ENCODE data around the gene NUDT8. TPM values are rescaled to one million over a fixed set of nuclear protein-coding genes. Genes with fewer than 3 reads are reported as not detected.
"Not testable (repeated sequence)": the region's sequence is repeated elsewhere in the genome, so short reads cannot be mapped to it uniquely, and the experiment has no call there.

The NUDT8 gene
- total and polyA plus RNA-seq, 7 donors: 19.0 to 52.2 (median 34.8) TPM

GRCh38 chr11:67628710-67629385 lies 889 bp downstream of the NUDT8 start:
- intact Hi-C loops (cut with DNase I): loop anchor here (5.0 kb wide), 1 partner anchor 33 kb away; no protein-coding TSS in a partner anchor
- WGBS, 3 donors: 31 to 49% (median 36%) methylated on average over 25 of the region's 25 CpGs
- no peak for TF ChIP-seq CTCF (IDR thresholded peaks at IDR 0.05)

GRCh38 chr11:67627812-67628624 lies 1.7 kb downstream of the NUDT8 start:
- intact Hi-C loops (cut with DNase I): loop anchor here (5.0 kb wide), 1 partner anchor 34 kb away; no protein-coding TSS in a partner anchor
- Histone ChIP-seq H3K9me3 (no peaks in the 10 kb centered on the region), H3K4me1 (peaks cover 15% of the 10 kb centered on the region), H3K27ac (peak overlapping the region; percentile 94), H3K36me3 (ENCODE audit: insufficient read depth in 1 of 2, low read depth in 1 of 2) (no peaks in the 10 kb centered on the region), H3K4me3 (no peak overlapping the region), H3K27me3 (ENCODE audit: insufficient read depth in 3 of 3, low read length in 2 of 3) (no peaks in the 10 kb centered on the region)
- WGBS, 3 donors: 82 to 91% (median 86%) methylated on average over 15 of the region's 15 CpGs
- DNase-seq (peak in 1 of 2 donors; percentile 48), ATAC-seq (no peak)
- no peak for TF ChIP-seq CTCF (IDR thresholded peaks at IDR 0.05)

More at GRCh38 chr11:67628710-67629385, 889 bp downstream of the NUDT8 start:
- peak overlapping the region; percentile 83 for H3K4me3 ChIP-seq
- no peaks in the 10 kb centered on the region for H3K9me3 ChIP-seq
- ATAC-seq: no peak
- H3K36me3 ChIP-seq (ENCODE audit: insufficient read depth in 1 of 2, low read depth in 1 of 2): no peaks in the 10 kb centered on the region
- no peak for DNase-seq
- H3K27ac ChIP-seq: peak overlapping the region; percentile 94
- no peaks in the 10 kb centered on the region for H3K27me3 ChIP-seq (ENCODE audit: insufficient read depth in 3 of 3, low read length in 2 of 3)
- peaks cover 15% of the 10 kb centered on the region for H3K4me1 ChIP-seq

GRCh38 chr11:67627441-67627811 lies 2.3 kb downstream of the NUDT8 start:
- Histone ChIP-seq H3K27me3 (ENCODE audit: insufficient read depth in 3 of 3, low read length in 2 of 3) (no peaks in the 10 kb centered on the region), H3K4me3 (no peak overlapping the region), H3K27ac (no peak overlapping the region), H3K4me1 (peaks cover 15% of the 10 kb centered on the region), H3K9me3 (no peaks in the 10 kb centered on the region), H3K36me3 (ENCODE audit: insufficient read depth in 1 of 2, low read depth in 1 of 2) (no peaks in the 10 kb centered on the region)
- WGBS, 3 donors: 80 to 91% (median 85%) methylated on average over 6 of the region's 6 CpGs
- TF ChIP-seq CTCF (IDR thresholded peaks at IDR 0.05): no peak
- no peak for ATAC-seq
- DNase-seq: peak in 1 of 2 donors; percentile 35
- intact Hi-C loops (cut with DNase I): loop anchor here (5.0 kb wide), 1 partner anchor 35 kb away; no protein-coding TSS in a partner anchor

GRCh38 chr11:67626970-67627369 lies 2.8 kb downstream of the NUDT8 start:
- WGBS, 3 donors: 87 to 89% (median 88%) methylated on average over 10 of the region's 10 CpGs
- H3K9me3 ChIP-seq: no peaks in the 10 kb centered on the region
- no peak for ATAC-seq
- peak in 1 of 2 donors; percentile 37 for DNase-seq
- H3K4me3 ChIP-seq: no peak overlapping the region
- H3K27ac ChIP-seq: no peak overlapping the region
- no peaks in the 10 kb centered on the region for H3K27me3 ChIP-seq (ENCODE audit: insufficient read depth in 3 of 3, low read length in 2 of 3)
- intact Hi-C loops (cut with DNase I): loop anchor here (5.0 kb wide), 1 partner anchor 35 kb away; no protein-coding TSS in a partner anchor
- no peak for TF ChIP-seq CTCF (IDR thresholded peaks at IDR 0.05)
- peaks cover 15% of the 10 kb centered on the region for H3K4me1 ChIP-seq
- no peaks in the 10 kb centered on the region for H3K36me3 ChIP-seq (ENCODE audit: insufficient read depth in 1 of 2, low read depth in 1 of 2)

- intact Hi-C loops (cut with DNase I): loop anchor here (5.0 kb wide), 1 partner anchor 36 kb away; no protein-coding TSS in a partner anchor
- H3K27me3 ChIP-seq (ENCODE audit: insufficient read depth in 3 of 3, low read length in 2 of 3); ATAC-seq; H3K9me3 ChIP-seq; H3K36me3 ChIP-seq (ENCODE audit: insufficient read depth in 1 of 2, low read depth in 1 of 2); H3K4me3 ChIP-seq; DNase-seq; H3K27ac ChIP-seq: not testable (repeated sequence)
- 86 to 88% (median 88%) methylated on average over 10 of the region's 10 CpGs for WGBS, 3 donors
- peaks cover 15% of the 10 kb centered on the region for H3K4me1 ChIP-seq
Measured at GRCh38 chr11:67626131-67626833, 3.5 kb downstream of the NUDT8 start.

- ATAC-seq; DNase-seq; H3K9me3 ChIP-seq; H3K27me3 ChIP-seq (ENCODE audit: insufficient read depth in 3 of 3, low read length in 2 of 3); H3K36me3 ChIP-seq (ENCODE audit: insufficient read depth in 1 of 2, low read depth in 1 of 2); intact Hi-C loops (cut with DNase I); H3K27ac ChIP-seq; H3K4me1 ChIP-seq; H3K4me3 ChIP-seq: not testable (repeated sequence)
- WGBS, 3 donors: 93 to 96% (median 96%) methylated on average over 1 of the region's 1 CpG
Measured at GRCh38 chr11:67623795-67624194, 5.9 kb downstream of the NUDT8 start.

- intact Hi-C loops (cut with DNase I); ATAC-seq; H3K4me1 ChIP-seq; H3K36me3 ChIP-seq (ENCODE audit: insufficient read depth in 1 of 2, low read depth in 1 of 2); DNase-seq; H3K27me3 ChIP-seq (ENCODE audit: insufficient read depth in 3 of 3, low read length in 2 of 3); H3K9me3 ChIP-seq; H3K4me3 ChIP-seq: not testable (repeated sequence)
- WGBS, 3 donors: 27 to 57% (median 36%) methylated on average over 6 to 7 of the region's 7 CpGs
- H3K27ac ChIP-seq: peak overlapping the region; percentile 46
Measured at GRCh38 chr11:67622905-67623304, 6.8 kb downstream of the NUDT8 start.
